SIG-M5 (cell line): Measurements from ENCODE around the gene THOC1.

ENCODE experiments used
- DNase-seq: peaks from one replicate; lab custom pipeline; 2025; lab: John Stamatoyannopoulos, UW

Gene THOC1

DNA sequence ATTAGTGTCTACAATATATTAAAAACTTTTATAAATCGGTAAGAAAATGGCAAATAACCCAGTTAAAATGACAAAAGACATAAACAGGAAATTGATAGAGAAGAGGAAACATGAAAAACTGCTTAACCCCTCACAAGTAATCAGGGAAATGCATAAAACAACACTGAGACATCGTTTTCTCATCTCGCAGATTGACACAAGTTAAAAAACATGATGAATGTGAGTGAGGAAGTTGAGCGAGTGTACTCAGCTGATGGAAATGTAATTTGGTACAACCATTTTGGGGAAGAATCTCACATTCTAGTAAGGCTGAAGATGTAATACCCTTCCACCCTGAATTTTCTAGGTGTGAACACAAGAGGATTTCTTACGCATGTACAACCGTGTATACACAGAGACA is 18.0 kb upstream of the THOC1 start:
- DNase-seq: no peak

DNA sequence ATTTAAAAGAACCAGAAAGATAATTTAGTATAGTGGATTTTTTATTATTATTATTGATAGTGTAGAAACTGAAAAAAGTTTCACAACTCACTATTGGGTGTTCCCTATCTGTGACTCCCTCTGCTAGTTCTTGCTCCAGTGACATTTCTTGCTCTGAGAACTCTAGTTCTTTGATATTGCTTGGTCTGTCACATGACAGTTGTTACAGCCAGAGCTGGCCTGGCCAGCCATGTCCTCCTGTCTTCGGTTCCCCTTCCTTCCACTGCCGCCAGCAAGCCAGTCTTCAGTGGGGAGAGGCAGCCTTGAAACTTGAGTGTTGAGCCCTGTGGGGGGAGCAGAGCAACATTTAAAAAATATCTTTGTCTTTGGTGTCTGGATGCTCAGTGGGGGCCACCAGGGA is 7.6 kb upstream of the THOC1 start:
- DNase-seq: no peak

DNA sequence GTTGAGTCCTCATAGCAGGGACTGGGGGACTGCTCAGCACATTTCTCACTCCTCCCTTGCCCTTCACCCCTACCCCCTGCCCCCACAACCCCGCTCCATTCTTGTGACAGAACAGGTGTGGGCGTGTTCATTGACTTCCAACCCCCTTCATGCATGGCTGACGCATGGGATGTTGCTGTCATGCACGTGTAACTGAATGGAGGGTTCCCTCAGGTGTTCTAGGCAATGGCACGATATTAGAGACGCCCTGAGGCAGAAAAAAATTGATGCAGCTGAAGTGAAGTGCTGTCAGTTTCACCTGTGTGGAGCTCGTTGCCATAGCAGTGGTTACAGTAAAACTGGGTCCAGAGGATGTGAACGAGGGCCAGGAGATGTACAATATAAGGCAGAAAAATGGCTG is 6.5 kb upstream of the THOC1 start:
- DNase-seq: no peak

DNA sequence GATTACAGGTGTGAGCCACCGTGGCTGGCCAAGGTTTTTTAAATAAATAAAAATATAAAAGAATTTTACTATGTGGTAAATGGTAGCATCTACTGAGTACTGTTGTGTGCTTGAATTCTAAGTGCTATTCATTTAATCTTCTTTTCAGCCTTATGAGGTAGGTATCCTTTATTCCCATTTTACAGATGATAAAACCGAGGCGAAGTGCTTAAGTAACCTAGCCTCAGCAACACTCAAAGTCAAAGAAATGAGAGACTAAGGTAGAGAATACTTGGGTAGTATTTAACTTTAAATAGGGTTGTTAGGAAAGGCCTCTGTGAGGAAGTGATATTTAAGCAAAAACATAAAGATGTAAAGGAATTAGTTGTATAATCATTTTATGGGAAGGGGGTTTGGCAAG is 5.7 kb upstream of the THOC1 start:
- no peak for DNase-seq

DNA sequence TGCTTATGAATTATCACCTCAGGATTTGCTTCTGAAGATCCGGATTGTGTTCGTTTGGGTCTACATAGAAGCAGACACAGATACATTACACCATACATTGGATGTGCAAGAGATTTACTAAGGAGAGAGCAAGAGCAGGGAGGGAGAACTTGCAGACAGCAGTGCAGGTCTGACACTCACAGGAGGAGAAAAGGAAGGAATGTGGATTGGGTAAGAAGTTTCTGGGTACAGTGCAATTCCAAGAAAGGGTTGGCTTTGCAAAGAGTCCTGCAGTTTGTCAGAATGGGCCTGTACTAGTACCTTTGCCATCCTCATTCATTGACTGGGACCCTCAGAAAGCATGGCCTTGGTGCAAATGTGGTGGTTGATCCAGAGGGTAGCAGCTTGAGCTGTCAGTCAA is 4.8 kb upstream of the THOC1 start:
- no peak for DNase-seq

DNA sequence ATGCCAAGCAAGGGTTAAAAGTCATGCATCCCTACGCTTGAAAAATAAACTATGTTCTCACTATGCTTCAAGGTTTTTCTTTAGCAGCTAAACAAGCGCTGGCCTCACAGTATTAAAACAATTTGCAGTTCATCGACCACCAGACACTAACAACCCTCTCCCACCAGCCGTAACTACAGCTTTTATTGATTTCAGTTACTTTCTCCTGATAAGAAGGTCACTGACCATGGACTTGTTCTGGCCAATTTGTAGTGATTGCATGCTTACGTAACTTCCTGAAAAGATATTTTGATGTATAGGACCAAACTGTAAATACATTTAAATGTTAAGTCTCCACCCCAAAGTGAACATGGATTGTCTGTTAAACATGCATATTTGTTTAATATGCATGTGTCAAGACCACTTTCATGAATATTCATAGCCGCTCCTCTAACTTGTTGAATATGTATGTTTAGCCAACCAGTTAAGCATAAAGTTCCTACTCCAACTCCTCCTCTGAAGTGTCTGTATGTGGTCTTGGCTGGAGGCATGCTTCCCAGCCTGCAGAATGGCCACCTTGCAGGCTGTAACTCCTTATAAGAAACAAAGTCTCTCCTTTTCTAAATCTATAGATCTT is 1.7 kb upstream of the THOC1 start:
- DNase-seq: no peak

DNA sequence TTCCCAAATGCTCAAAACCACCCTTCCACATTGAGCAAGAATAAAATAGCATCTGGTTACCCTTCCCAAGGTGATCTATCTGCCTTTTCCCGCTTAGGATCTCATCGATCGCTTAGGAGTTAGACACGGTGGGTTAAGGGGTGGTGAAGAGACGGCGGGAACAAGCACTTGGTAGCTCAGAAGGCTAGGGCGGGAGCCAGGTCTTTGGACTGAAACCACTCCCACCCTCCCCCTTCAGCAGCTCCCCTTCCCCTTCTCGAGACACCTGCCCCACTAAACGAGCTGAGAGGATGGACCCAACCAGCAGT is 513 bp downstream of the THOC1 start:
- DNase-seq: no peak

DNA sequence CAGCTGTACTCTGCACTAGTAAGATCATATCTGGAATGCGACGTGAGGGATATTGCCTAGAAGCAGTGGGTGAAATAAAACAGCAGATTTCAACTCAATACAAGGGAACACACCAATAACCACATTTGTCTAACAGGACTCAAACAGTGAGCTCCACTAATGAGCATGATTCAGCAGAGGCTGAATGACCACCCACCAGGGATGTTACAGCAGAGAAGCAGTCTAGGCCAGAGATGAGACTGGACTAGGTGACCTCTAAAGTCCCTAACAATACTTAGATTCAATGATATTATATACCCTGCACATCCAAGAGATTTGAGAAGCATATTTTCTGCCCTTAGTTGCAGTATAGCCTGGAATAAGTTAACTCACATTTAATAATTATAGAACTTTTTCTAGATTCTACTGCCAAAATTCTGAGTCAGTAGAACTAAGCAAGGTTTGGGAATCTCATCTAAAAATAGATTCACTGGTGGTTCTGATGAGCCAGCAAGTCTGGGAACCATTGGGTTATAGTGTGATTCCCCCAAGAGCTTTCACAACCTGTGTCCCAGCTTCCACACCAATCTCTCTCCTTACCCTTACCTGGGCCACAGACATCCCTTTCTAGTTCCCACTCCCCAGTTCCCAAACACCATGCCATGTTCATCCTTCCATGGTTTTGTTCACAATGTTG is 6.3 kb downstream of the THOC1 start:
- no peak for DNase-seq

DNA sequence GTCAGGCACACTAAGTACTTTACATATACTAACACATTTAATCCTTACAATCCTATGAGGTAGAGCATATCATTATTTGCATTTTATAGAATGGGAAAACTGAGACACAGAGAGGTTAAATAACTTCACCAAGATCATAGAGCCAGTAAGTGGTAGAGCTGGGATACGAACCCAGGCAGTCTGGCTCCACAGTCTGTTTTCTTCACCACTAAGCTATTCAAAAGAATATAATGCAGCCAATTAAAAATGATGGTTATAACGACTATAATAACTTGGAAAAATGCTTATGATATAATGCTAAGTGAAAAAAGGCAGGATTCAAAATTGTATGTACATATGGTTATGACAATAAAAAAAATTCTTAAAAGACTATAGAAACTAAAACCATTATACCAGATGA is 7.3 kb downstream of the THOC1 start:
- no peak for DNase-seq

DNA sequence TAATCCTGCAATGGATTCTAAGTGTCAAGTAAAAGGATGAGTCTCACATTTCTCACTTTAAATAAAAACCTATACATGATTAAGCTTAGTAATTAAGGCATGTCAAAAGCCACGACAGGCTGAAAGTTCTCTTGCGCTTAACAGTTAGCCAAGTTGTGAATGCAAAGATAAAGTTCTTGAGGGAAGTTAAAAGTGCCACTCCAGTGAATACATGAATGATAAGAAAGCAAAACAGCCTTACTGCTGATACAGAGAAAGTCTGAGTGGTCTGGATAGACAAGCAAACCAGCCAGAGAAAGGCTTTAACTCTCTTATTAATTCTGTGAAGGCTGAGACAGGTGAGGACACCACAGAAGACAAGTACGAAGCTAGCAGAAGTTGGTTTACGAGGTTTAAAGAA is 12.7 kb downstream of the THOC1 start:
- DNase-seq: no peak

DNA sequence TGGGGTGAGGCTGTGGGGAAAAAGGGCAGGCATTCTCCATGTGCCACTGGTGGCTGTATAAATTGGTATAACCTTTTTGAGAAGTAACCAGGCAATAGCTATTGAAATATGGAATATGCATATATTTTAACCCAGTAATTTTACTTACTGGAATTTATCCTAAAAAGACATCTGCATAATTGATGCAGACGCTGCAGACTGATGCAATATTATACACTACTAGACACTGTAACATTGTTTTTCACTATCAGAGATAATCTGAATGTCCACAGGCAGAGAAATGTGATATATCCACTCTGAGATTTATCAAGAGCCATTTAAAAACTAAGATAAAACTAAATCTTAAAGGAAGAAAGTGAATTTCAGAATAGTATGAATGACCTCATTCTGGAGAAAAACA is 14.7 kb downstream of the THOC1 start:
- no peak for DNase-seq

DNA sequence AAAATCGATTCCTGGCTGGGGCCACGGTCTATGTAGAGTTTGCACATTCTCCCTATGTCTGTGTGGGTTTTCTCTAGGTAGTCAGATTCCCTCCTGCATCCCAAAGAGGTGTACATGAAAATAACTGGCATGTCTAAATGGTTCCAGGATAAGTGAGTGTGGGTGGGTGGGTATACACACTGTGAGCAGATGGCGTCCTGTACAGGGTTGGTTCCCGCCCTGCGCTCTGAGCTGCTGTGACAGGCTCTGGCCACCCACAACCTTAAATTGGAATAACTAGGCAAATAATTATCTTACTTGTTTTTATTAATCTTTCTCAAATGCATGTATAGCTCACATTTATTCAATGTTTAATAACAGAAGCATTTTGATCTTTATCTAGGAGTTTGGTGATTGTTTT is 16.3 kb downstream of the THOC1 start:
- DNase-seq: no peak

DNA sequence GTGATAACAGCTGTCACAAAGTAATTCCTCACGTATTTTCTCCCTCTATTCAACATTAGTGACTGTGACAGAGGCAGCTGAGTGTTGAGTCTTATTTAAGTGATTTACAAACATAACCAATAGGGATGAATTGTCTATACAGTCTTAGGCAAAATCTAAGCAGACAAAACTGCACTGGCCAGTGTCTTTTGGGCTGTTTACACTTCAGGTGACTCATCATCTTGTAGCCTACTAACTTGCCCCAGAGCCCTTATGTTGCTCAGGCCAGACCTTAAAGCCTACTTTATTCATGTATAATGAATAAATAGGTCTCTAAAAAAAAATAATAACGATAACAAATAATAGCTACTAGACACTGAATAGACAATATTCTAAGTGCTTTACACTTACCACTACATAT is 17.2 kb downstream of the THOC1 start:
- DNase-seq: no peak

DNA sequence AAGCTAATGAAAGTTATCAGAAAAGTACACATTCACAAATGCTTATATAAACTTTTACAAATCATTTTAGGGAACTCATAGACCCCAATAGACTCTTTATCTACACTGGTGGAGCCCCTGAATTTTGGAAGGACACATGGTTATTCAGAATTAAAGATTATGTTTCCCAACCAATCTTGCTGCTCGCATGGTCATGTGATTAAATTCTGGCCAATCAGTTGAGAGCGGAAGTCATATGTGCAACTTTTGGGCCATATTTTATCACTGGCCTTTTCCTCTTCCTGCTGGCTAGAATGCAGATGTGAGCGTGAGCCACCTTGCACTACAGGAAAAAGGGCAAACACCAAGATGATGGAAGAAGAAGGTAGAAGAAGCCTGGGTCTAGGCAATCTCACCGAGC is 19.8 kb downstream of the THOC1 start:
- DNase-seq: no peak

DNA sequence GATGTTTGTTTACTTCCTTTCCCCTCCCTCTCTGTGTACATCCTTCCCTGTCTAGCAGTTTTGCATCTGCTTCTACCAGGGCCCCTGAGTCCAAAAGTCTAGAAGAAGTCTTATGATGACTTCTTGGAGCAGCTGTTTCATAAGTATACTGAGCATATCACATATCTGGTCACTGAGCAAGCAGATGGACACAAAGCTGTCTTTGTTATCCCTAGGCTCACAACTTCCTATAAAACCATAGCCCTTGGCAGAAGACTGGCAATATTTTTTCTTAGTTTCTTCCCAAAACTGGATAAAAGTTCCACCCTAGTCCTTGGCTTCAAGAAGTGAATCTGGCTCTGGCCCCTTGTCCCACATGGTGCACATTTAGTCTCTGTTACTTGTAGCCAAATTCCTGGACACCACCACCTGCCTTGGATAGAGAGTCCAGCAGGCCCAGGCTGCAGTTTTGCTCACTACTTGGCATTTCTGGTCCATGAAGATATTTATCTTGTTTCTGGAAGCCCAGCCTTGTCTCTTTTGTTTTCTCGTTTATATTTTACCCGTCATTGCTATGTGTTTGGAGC is 22.5 kb downstream of the THOC1 start:
- no peak for DNase-seq

DNA sequence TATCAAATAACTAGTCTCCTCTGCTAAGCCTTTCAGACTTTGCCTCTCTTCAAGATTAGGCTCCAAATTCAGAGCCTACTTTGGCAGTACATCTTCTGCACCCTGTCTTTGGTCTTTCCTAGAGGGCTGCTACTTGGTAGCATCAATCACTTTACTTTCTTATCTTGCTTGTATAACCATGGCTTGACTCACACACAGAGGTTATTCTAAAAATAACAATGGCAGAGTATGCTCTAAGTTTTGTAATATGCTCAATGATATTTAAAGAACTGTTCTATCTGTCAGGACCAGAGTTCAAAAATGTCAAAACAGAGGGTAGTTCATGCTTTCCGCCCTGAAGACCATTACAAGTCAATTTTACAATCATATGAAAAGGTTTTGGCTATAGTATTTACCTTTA is 27.7 kb downstream of the THOC1 start:
- no peak for DNase-seq

DNA sequence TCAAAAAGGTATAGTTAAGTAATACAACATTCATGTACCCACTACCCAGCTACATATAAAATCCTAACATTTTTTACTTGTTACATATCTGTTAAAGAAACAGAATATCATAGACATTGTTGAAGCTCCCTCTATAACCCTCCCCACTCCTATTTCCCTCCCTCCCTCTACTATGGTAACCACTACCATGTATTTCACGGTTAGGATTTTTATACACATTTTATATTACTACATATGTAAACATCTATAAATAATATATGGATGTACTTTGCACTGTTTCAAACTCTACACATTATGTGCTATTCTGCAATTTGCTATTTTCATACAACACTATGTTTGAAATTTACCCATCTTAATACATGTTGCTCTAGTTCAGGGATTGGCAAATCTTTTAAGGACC is 36.3 kb downstream of the THOC1 start:
- DNase-seq: no peak

DNA sequence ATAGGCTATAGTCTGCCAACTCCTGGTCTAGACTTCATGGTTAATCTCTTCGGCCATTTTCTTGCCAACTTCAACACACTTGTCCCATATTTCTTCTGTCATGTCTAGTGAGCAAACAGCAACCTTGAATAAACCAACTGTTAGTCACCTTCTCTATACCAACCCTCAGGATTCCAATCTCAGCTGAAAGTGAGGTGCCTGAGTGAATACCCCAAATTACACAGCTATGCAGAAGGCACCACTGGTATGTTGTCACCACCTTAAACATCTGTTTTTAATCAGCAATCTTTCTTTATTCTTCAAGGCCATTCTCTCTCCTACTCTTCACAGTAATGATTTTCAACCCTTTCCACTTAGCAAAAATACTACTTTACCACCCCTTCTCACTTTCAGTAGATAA is 39.3 kb downstream of the THOC1 start:
- no peak for DNase-seq

DNA sequence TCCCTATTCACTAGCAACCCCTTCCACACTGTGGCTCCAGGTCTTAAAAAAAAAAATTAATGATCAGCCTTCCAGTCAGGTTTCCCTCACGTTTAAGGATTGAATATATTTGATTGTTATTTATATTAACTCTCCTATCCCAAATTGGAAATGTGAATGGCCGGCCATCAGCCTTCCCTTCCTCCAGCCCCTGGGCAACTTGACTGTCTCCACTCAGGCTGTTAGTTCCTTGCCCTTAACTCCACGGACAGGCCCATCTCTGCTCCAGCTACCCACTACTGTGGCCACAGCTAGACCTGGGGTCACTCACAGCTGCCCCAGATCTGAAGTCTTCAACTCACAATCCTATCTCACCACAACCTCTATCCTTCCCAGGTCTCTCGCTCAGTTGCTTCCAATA is 39.9 kb downstream of the THOC1 start:
- DNase-seq: no peak

DNA sequence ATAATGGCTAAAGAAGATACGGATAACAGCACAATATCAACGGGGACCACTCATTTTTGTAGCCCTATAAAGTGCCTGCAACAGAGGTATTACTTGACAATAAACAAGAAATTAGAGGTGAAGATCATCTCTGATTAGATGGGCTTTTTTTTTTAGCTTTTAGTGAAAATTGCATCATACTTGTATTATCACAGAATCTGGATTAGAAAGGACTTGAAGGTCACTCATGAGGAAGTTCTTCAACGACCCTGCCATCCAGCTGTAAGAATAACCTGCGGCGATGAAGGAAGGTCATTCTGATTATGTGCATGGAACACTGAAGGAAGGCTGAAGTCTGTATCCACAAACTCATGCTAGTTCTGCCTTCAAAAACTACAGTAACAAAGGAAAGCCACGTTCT is 40.5 kb downstream of the THOC1 start:
- DNase-seq: no peak

DNA sequence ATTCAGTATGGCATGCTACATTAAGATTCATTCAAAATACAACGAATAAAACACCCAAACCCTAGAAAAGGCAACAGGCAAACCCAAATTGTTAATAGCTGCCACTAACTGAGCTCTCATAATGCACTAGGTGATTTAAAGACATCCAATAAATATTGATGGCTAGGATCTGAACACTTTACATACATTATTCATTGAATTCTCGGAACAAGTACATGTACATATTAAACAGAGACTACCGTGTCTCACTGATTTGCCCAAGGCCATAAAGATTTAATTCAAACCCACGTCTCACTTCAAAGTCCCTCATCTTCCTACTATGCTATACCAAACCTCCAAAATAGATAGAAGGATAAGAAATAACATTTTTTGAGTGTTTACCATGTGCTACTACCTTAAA is 42.1 kb downstream of the THOC1 start:
- DNase-seq: no peak

DNA sequence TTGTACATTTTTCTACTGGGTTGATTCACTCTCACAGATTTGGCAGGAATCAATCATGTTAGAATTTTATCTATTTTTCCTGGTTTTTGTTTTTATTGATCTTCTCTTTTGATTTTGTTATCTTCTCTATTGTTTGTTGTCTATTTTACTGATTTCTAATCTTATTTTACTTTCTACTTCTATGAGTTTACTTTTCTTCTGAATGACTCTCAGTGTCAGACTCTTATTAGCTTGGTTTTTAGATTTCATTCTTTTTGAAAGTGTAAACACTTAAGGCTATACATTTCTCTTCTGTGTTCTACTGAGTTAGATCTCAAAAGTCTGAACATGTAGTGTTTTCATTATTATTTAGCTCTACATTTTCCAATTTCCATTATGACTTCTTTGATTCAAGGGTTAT is 47.1 kb downstream of the THOC1 start:
- no peak for DNase-seq

DNA sequence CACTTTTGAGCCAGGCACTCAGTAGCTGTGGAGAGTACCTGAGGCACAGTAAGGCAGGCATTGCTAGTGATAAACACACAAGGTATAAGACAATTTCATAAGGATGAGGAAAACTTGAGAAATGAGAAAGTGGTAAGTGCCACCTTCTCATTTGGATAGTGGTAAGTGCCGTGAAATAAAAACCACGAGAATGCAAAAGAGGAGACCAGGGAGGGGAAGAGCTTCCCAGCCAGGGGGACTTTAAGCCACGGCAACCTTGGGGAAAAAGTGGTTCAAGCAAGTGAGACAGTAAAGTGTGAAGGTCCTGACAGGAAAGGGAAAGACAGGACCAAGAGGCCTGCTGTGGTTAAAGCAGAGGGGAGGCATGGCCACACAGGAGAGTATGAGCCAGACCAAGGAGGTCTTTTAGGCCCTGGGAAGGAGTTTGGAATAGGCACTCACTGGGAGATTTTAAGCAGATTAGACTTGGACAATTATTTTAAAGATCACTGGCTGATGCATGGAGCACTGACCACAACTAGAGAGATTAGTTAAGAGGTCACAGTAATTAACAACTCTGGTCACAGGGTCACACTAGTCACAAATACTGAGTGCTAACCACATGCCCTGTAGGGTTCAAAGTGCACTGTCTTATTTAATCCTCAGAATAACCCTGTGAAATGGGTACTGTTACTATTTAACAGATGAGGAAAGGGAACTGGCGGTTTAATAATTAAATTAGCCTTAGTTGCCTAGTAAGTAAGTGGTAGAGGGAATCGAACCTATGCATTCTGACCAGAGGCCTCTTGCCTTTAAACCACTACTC is 50.1 kb downstream of the THOC1 start:
- DNase-seq: no peak
